AG09309 (cell line): Measurements from ENCODE around the gene KMT2B.

Experiments used
- DNase-seq: peaks from one replicate; pipeline ENCODE4 v3.0.0-alpha.2; 2010; ENCODE audit warnings: low read depth
- H3K4me3 ChIP-seq: 2 replicates; pipeline ENCODE4 v1.5.1; 2011; ENCODE audit warnings: mild to moderate bottlenecking, low read depth, low read length, moderate library complexity; ENCODE audit not compliant: control insufficient read depth
- CTCF ChIP-seq: IDR thresholded peaks from 2 replicates; pipeline ENCODE4 v1.5.1; 2011; ENCODE audit warnings: mild to moderate bottlenecking, low read depth, low read length, inconsistent platforms; ENCODE audit not compliant: insufficient read depth, control insufficient read depth; ENCODE audit errors: missing control alignments

KMT2B gene

GRCh38 chr19:35740423-35741202, 22.8 kb downstream of the KMT2B start:
- DNase-seq, result peak; percentile 77
- peak overlapping the region; percentile 66 for H3K4me3 ChIP-seq
- TF ChIP-seq CTCF, result peak; percentile 16

- DNase-seq, result no peak
- no peak for TF ChIP-seq CTCF
- H3K4me3 ChIP-seq, result peak overlapping the region; percentile 66
Measured at GRCh38 chr19:35741203-35741515, 23.4 kb downstream of the KMT2B start.

GRCh38 chr19:35742121-35742724, 24.4 kb downstream of the KMT2B start, which contains the start of gene IGFLR1:
Gene IGFLR1 (minus strand): TSS chr19:35742452. CDS start chr19:35741180, 1,272 bp downstream.
- DNase-seq, result no peak
- no peak for TF ChIP-seq CTCF
- H3K4me3 ChIP-seq, result no peak within 1 kb of the TSS

GRCh38 chr19:35743640-35744429, 26.0 kb downstream of the KMT2B start:
- DNase-seq, result no peak
- TF ChIP-seq CTCF, result no peak
- no peak overlapping the region for H3K4me3 ChIP-seq

GRCh38 chr19:35744430-35745327, 26.9 kb downstream of the KMT2B start:
- peak; percentile 81 for DNase-seq
- peak; percentile 57 for TF ChIP-seq CTCF
- peak overlapping the region; percentile 85 for H3K4me3 ChIP-seq
